GM18861 (cell line): ENCODE results near the gene PDK2.
"Not testable (repeated sequence)": the region's sequence is repeated elsewhere in the genome, so short reads cannot be mapped to it uniquely, and the experiment has no call there.

ENCODE experiments used
- ATAC-seq: cut with Tn5 transposase; IDR thresholded peaks from one replicate; pipeline ENCODE4 v1.9.1; 2021; ENCODE audit not compliant: unreplicated experiment

PDK2 gene

DNA sequence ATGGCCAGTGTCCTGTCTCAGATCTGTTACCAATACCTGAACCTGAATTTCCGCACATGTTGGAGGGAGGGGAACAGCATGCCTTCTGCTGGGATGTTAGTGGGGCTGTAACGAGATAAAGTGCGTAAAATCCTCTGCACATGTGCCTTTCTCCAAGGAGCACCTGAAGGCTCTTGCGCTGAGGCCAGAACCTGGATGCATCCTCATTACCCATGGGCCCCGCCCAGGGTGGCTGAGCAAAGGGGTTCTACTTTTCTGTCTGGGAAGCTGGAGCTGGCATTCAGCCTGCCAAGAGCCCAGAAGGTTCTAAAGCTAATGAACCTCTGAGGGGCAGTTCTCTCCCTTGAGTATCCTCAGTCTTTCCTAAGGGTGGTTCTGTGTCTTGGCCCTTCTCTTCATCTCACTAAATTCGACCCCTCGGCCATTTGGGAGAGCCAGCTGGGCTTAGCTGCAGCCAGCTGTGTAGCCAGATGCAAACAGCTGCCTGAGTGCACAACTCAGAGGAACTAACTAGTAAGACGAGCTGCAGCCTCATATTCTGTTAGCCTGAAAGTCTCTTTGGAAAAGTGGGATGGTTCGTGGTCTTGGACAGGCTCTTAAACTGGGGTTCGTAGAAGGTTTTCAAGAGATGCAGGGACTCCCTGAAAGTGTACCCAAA is 36.7 kb upstream of the PDK2 start:
- ATAC-seq, result no peak

DNA sequence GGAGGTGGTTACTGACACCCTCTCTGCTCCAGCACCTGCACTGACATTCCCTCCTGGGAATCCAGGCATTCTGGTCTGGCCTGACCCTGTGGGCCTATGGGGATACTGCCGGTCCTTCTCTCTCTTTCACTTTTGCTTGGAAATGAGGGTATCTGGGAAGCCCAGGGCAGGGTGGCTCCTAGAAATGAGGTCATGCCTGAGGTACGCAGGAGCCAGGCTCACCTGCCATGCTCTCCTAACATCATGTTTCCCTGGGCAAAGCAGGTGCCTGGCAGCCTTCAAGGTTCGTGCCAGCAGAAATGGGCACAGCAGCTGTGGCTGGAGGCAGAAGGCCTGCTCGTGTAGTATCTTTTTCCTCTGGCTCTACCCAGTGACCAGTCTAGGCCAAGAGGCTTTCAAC is 35.9 kb upstream of the PDK2 start:
- no peak for ATAC-seq

- ATAC-seq, result no peak
Measured at GRCh38 chr17:50059759-50060273, 35.3 kb upstream of the PDK2 start.

DNA sequence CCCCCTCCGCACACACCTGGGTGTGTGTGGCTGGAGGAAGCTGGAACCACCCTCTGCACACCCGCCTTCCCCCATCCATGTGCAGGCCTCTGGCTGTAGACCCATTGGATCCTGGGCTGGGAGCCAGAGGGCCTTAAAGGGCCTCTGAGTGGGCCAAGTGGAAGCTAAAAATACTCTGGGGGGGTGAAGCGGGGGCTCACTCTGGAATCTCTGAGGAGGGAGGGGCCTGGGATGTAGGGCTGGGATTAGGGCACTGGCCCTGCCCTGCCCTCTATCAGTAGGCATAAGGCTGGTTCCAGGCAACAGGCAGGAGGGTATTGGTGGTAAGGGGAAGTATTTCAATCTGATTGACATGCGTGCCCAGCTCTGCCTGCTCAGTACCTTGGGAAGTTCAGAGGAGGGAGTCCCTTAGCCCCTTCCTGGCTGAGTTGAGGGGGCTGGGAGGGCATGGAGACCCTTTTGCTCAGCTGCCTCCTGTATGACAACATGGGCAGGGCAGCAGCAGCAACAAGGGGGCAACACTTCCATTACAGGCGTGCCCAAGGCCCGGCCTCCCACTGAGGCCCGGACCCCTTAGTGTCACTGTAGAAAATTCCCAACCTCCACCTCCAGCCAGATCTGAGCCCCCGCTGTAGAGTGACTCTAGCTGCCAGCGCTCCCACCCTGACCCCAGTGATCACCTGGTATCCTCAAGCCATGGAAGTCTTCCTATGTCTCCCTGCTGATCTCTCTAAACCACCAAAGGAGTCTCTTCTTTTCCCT is 34.0 kb upstream of the PDK2 start:
- ATAC-seq, result no peak

- not testable (repeated sequence) for ATAC-seq
Measured at GRCh38 chr17:50061713-50062045, 33.5 kb upstream of the PDK2 start.

DNA sequence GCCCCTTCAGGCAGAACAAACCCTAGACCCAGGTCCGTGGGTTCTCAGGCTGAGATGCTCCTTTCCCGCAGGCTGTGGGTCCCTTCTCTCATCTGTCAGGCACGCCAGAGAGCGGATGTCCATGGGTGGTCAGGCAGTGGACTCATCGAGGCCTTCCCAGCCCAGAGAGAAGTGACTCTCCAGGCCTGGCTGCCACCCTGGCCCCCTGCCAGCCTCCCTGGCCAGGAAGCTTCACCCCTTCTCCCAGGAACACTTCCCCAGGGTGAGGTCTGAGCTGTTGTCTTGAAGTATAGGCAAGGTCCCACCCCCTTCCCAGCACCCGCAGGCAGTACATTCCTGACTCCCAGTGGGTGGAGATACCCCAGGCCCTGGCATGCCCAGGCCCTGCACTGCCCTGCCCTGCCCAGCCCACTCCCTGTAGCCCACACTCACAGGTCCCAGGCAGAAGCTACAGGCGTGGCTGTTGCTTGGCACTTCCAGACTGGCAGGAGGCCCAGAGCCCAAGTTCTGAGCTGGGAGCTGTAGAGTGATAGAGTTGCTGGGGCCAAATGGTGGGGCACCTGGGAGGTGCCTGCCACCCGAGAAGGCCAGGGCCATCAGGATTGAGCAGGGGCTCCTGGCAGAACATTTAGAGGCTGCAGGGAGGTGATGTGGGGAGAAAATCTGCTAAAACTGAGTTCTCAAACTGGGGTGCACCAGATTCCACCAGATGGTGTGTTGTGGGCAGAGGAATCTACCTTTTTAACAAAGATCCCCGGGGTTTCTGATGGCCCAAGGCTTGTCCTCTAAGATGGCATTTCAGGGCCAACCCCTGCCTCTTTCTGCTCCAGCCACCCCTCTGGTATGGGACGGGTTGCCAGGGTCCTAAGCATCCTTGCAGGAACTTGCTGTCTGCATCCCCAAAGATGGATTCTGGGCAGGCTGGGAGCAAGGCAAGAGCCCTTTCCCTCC is 32.6 kb upstream of the PDK2 start:
- ATAC-seq, result no peak

GRCh38 chr17:50063561-50064252 is 31.4 kb upstream of the PDK2 start:
- ATAC-seq, result no peak

GRCh38 chr17:50064253-50065001 is 30.7 kb upstream of the PDK2 start:
- no peak for ATAC-seq

DNA sequence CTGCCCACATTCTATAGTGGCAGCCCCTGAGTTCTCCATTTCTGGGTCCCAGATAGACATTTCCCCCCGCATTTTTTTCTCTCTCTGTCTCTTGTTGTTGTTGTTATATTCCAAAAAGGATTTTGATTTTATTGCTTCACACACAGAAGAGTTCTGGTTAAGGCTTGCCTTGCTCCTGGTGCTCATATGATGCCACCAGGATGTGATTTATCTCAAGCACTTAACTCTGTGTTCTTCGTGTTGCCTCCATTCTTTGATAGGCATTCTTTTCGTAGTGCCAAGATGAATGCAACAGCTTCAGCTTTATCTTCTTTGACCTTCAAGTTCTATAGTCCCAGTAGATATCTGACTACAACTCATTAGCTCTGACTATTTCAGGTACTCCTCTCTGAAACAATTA is 30.1 kb upstream of the PDK2 start:
- no peak for ATAC-seq

- ATAC-seq, result no peak
Measured at GRCh38 chr17:50066995-50067394, 28.2 kb upstream of the PDK2 start.

GRCh38 chr17:50067996-50068395 is 27.2 kb upstream of the PDK2 start:
- ATAC-seq, result no peak

DNA sequence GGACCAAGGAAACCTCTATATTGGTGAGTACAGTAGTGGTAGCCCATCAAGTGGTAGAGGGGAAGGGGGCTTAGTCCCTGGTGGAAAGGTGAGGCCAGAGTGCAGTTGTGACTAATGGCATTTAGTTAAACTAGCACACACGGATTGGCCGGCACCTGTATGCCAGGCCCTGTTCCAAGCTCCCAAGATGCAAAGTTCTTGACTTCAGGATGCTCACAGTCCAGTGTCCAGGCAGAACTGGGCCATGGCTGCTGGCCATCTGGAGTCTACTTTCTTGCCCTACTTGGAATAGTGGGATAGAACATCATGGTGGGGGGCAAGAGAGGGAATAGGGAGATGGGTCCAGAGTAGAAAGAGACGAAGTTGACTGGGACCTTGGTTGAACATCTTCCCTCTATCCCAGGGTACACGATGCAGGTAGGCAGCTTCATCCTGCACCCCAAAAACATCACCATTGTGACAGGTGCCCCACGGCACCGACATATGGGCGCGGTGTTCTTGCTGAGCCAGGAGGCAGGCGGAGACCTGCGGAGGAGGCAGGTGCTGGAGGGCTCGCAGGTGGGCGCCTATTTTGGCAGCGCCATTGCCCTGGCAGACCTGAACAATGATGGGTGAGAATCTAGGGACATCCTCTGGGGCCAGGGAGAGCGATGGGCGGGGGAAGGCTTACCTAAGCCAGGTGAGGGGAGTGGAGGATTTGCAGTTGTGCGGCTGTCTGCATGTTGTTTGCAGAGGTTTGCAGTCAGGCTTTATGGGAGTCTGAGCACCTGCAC is 24.1 kb upstream of the PDK2 start:
- ATAC-seq, result no peak

DNA sequence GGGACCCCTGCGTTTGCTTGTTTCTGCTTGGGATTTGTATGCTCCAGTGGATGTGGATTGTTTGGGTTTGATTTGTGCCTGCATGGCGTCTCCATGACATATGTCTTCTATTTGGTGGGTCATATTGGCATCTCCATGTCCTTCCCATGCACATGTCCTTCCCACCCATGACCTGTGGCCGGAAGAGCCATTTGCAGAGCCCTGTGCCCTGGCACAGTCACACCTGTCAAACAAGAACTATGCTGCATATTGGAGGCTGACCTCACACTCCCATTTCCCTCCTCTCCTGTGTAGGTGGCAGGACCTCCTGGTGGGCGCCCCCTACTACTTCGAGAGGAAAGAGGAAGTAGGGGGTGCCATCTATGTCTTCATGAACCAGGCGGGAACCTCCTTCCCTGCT is 23.5 kb upstream of the PDK2 start:
- ATAC-seq, result no peak

DNA sequence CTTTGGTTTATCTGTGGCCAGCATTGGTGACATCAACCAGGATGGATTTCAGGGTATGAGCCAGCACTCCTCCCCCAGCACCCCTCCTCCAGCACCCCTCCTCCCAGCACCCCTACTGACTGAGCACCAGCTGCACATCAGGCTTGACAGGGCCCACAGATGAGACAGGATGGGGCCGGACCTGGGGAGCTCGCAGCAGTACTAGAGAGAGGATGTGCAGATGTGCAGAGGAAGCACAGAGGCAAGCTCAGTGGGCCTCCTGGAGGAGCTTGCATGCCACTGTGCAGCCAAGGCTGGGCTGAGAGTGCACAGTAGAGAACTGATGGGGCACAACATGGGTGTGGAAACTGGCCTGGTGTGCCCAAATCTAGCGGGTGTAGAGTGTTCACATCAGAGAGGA is 23.0 kb upstream of the PDK2 start:
- ATAC-seq, result no peak

DNA sequence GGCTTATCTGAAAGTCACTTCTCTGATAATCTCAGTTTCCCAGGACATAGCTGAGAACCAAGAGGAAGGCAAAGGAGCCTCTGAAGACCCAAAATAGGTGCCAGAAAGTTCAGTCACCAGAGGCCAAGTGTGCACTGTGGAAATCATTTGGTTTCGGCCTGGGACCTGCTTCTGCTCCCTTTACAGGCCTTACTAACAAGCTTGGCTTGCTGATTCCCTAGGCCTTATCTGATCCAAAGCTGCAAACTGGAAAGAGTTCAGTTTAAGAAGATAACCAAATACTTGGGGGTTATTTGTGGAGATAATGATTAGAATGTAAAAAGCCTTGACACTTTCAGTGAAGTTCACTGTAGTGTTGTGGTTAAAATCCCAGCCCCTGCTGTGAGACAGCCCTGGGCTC is 22.2 kb upstream of the PDK2 start:
- ATAC-seq, result no peak

GRCh38 chr17:50074227-50074626 is 20.9 kb upstream of the PDK2 start:
- ATAC-seq, result no peak

- ATAC-seq, result no peak
Measured at GRCh38 chr17:50075446-50076032, 19.6 kb upstream of the PDK2 start.

- no peak for ATAC-seq
Measured at GRCh38 chr17:50076221-50076590, 18.9 kb upstream of the PDK2 start.

DNA sequence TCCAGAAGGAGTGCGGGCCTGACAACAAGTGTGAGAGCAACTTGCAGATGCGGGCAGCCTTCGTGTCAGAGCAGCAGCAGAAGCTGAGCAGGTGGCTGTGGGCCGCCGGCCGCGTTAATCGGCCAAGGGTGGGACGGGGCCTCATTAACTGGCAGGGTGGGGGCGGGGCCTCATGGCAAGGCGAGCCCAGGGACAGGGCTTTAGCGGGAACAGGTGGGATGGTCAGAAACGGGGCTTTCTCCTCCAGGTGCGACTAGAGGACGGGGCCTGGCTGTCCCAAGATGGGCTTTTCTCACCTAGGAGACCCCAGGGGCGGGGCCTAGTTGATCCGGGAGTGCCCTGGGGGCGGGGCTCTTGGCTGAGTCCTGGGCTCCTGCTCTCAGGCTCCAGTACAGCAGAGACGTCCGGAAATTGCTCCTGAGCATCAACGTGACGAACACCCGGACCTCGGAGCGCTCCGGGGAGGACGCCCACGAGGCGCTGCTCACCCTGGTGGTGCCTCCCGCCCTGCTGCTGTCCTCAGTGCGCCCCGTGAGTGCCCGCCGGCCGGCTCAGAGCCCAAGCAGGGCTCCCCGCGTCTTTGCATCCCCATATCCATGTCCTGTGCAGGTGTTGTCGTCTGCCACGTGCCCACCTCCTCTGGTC is 18.4 kb upstream of the PDK2 start:
- ATAC-seq, result no peak
